ENCODE results near the gene CTAGE1.

The CTAGE1 gene

GRCh38 chr18:22441638-22442037 lies 23.9 kb upstream of the CTAGE1 start:
- no peak for TF ChIP-seq CTCF (IDR thresholded peaks at IDR 0.05; ENCODE audit: insufficient read depth, low read length, missing control alignments)
- POLR2A ChIA-PET, result no interaction called here
- H3K4me3 ChIP-seq (ENCODE audit: low read depth, low read length), result no peak overlapping the region
- CTCF ChIA-PET, result interaction anchor here (1.4 kb wide), 1 partner anchor 23 kb away, joined by 3 read pairs; no protein-coding TSS in a partner anchor
- DNase-seq (ENCODE audit: low read depth, low spot score), result no peak

- ChIA-PET POLR2A (no interaction called here), CTCF (interaction anchor here (0.9 to 1.9 kb wide), 2 partner anchors 8 to 10 kb away, joined by 3 to 11 read pairs; no protein-coding TSS in a partner anchor)
- no peak for TF ChIP-seq CTCF (IDR thresholded peaks at IDR 0.05; ENCODE audit: insufficient read depth, low read length, missing control alignments)
- no peak overlapping the region for H3K4me3 ChIP-seq (ENCODE audit: low read depth, low read length)
- no peak for DNase-seq (ENCODE audit: low read depth, low spot score)
These were observed 21.7 kb upstream of the CTAGE1 start for GRCh38 chr18:22439447-22439846.

- DNase-seq (ENCODE audit: low read depth, low spot score), result no peak
- no peak for TF ChIP-seq CTCF (IDR thresholded peaks at IDR 0.05; ENCODE audit: insufficient read depth, low read length, missing control alignments)
- no peak overlapping the region for H3K4me3 ChIP-seq (ENCODE audit: low read depth, low read length)
- ChIA-PET POLR2A (interaction anchor here (1.5 kb wide), 1 partner anchor 34 kb away, joined by 5 read pairs; no protein-coding TSS in a partner anchor), CTCF (no interaction called here)
These were observed 18.4 kb upstream of the CTAGE1 start for GRCh38 chr18:22436136-22436535.

- no peak overlapping the region for H3K4me3 ChIP-seq (ENCODE audit: low read depth, low read length)
- POLR2A ChIA-PET, result interaction anchor here (1.5 kb wide), 1 partner anchor 35 kb away, joined by 5 read pairs; no protein-coding TSS in a partner anchor
These were observed 17.4 kb upstream of the CTAGE1 start for GRCh38 chr18:22434973-22435608.

GRCh38 chr18:22433956-22434355 lies 16.2 kb upstream of the CTAGE1 start:
- CTCF ChIA-PET, result interaction anchor here (1.4 to 1.5 kb wide), 2 partner anchors 12 to 129 kb away, joined by 4 to 5 read pairs; no protein-coding TSS in a partner anchor

More at GRCh38 chr18:22434973-22435608, 17.4 kb upstream of the CTAGE1 start:
- CTCF ChIA-PET, result interaction anchor here (1.4 kb wide), 1 partner anchor 128 kb away, joined by 5 read pairs; no protein-coding TSS in a partner anchor
- no peak for TF ChIP-seq CTCF (IDR thresholded peaks at IDR 0.05; ENCODE audit: insufficient read depth, low read length, missing control alignments)
- DNase-seq (ENCODE audit: low read depth, low spot score), result peak; percentile 79

More at GRCh38 chr18:22433956-22434355, 16.2 kb upstream of the CTAGE1 start:
- DNase-seq (ENCODE audit: low read depth, low spot score), result no peak
- no peak for TF ChIP-seq CTCF (IDR thresholded peaks at IDR 0.05; ENCODE audit: insufficient read depth, low read length, missing control alignments)
- no peak overlapping the region for H3K4me3 ChIP-seq (ENCODE audit: low read depth, low read length)
- POLR2A ChIA-PET, result no interaction called here

Measured in AG04449 (cell line).